GM12801 (cell line): ENCODE data around the gene SHROOM3.

Experiments used
- TF ChIP-seq, protein P1 (sequence below): IDR thresholded peaks from one replicate; pipeline ENCODE4 v1.5.1; 2011; ENCODE audit warnings: control low read depth; ENCODE audit not compliant: insufficient read length; ENCODE audit errors: extremely low read depth

SHROOM3 gene

GRCh38 chr4:76576824-76577223 lies 141.8 kb downstream of the SHROOM3 start:
- TF ChIP-seq, protein P1, sequence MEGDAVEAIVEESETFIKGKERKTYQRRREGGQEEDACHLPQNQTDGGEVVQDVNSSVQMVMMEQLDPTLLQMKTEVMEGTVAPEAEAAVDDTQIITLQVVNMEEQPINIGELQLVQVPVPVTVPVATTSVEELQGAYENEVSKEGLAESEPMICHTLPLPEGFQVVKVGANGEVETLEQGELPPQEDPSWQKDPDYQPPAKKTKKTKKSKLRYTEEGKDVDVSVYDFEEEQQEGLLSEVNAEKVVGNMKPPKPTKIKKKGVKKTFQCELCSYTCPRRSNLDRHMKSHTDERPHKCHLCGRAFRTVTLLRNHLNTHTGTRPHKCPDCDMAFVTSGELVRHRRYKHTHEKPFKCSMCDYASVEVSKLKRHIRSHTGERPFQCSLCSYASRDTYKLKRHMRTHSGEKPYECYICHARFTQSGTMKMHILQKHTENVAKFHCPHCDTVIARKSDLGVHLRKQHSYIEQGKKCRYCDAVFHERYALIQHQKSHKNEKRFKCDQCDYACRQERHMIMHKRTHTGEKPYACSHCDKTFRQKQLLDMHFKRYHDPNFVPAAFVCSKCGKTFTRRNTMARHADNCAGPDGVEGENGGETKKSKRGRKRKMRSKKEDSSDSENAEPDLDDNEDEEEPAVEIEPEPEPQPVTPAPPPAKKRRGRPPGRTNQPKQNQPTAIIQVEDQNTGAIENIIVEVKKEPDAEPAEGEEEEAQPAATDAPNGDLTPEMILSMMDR = no peak

DNA sequence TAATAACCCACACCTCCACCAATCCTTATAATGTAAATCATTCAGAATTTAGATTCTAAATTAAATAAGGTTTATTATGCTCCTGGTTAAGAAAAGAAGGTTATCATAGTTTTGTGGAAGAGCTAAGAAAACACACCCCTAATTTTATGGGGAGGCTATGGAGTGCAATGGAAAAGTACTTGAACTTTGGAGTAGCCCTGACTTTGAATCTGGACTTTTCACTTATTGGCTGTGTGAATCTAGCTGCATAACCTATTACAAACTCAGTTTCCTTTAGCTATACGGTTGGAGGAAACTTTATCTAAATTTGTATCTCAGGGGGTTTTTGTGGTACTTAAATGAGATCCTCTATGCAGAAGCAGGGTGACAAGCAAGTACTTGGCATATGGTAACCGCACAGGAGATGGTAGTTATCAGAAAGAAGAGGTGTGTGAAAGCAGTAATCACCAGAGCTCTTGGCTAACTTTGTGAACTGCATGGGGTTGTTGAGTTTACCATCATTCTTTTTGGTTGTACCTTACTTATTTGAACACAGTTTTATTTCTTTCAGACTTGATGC lies 143.1 kb downstream of the SHROOM3 start:
- TF ChIP-seq, protein P1 = no peak

DNA sequence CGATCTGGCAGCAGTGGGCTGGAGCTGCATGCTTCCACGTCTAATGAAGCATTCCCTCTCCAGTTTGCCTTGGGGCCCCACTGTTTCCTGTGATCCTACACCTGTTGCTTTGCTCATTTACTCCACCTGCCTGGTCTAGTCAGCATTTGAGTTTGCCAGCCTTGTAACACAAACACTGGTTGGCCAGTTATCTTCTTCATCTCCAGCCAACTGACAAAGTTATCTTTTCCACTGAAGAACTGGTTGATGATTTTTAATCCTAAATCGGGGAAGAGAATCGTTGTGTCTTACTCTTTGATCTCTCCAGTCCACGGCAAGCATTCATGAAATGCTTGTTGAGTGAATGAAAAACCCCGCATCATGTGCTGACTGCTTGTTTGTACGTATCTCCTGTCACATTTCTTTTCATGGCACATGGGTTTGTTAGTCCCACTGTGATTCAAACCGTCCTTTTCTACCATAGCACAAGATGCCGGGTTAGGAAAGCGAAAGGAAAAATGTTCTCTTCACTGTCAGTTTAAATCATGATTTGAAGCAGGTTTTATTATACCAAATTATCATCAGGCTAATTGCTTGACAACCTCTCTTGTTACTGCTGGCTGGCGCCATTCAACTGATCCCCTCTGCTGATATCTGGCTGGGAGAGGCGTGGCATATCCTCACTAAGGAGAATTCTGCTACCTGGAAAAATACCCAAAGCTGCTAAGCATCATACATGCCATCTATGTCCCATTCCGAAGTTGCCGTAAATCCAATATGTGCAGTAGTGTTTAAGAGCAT lies 144.8 kb downstream of the SHROOM3 start:
- TF ChIP-seq, protein P1 = no peak

GRCh38 chr4:76581077-76581962 lies 146.3 kb downstream of the SHROOM3 start:
- TF ChIP-seq, protein P1 = no peak

DNA sequence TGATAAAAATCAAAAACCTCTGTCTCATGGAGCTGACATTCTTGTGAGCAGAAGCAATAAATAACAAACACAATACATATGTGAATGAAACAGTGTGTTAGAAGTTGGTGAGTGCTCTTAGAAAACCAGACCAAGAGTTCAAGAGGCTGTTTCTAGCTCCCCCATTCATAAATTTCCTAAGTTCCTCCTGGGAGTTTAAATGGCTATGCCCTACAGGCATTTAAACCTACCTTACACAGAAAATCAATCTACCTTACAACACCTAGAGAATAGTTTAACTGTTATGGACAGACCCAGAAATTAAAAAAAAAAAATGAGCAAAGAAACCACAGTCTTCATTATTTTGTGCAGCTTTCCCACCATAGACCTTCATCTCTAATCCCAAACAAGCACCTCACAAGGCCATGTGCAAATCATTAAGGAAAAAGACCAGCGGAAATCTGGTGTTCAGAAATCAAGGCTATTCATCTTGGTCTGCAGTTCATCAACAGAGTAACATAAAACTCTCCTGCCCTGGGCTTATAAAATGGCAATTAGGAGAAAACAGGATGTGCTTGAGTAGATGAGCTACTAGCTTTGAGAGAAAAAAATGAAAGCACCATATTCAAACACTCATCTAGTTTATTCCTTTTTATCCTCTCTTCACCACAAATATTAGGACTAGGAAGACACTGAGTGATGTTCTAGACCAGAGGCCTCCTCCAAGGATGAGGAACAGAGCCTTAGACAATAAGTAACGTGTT lies 147.2 kb downstream of the SHROOM3 start:
- TF ChIP-seq, protein P1 = no peak

GRCh38 chr4:76582817-76583087 lies 147.7 kb downstream of the SHROOM3 start:
- TF ChIP-seq, protein P1 = no peak
